SK-N-SH treated with all-trans-retinoic acid at 6 μM for 48 hours (cell line): Measurements from ENCODE around the gene CDR2.

Experiments
- ATAC-seq: fragments of 200-7000 bp; cut with Tn5 transposase; 3 replicates; pipeline ENCODE4 v1.9.1; 2020; ENCODE audit warnings: mild to moderate bottlenecking, moderate library complexity
- CREB5 ChIP-seq: fragments of 250-450 bp; sonication (Bioruptor Pico); IDR thresholded peaks from 2 replicates; pipeline ENCODE4 v1.5.1; 2020; ENCODE audit warnings: low read depth, mild to moderate bottlenecking, moderate library complexity
- CSDC2 ChIP-seq: fragments of 250-450 bp; sonication (Bioruptor Pico); IDR thresholded peaks from 2 replicates; pipeline ENCODE4 v1.5.0; 2020; ENCODE audit warnings: mild to moderate bottlenecking, moderate library complexity
- CSRNP3 ChIP-seq: fragments of 250-450 bp; sonication (Bioruptor Pico); IDR thresholded peaks from 2 replicates; pipeline ENCODE4 v1.5.1; 2021; ENCODE audit warnings: mild to moderate bottlenecking, moderate library complexity
- ESRRG ChIP-seq: fragments of 250-450 bp; sonication (Bioruptor Pico); IDR thresholded peaks from 2 replicates; pipeline ENCODE4 v1.6.1; 2021; ENCODE audit warnings: mild to moderate bottlenecking
- GLIS3 ChIP-seq: fragments of 250-450 bp; sonication (Bioruptor Pico); IDR thresholded peaks from 2 replicates; pipeline ENCODE4 v1.5.0; 2020; ENCODE audit warnings: mild to moderate bottlenecking, moderate library complexity
- ISL1 ChIP-seq: fragments of 250-450 bp; sonication (Bioruptor Pico); IDR thresholded peaks from 2 replicates; pipeline ENCODE4 v2.1.2; 2022; ENCODE audit warnings: mild to moderate bottlenecking, moderate library complexity
- OSR1 ChIP-seq: fragments of 250-450 bp; sonication (Bioruptor Pico); IDR thresholded peaks from 2 replicates; pipeline ENCODE4 v1.8.0; 2022; ENCODE audit warnings: moderate library complexity, mild to moderate bottlenecking, inconsistent platforms
- PATZ1 ChIP-seq: fragments of 250-450 bp; sonication (Bioruptor Pico); IDR thresholded peaks from 2 replicates; pipeline ENCODE4 v1.8.0; 2020; ENCODE audit warnings: mild to moderate bottlenecking, moderate library complexity, borderline replicate concordance
- POU6F1 ChIP-seq: fragments of 250-450 bp; sonication (Bioruptor Pico); IDR thresholded peaks from 2 replicates; pipeline ENCODE4 v1.8.0; 2021; ENCODE audit warnings: low read depth, mild to moderate bottlenecking, moderate library complexity, borderline replicate concordance
- PPARA ChIP-seq: fragments of 250-450 bp; sonication (Bioruptor Pico); IDR thresholded peaks from 2 replicates; pipeline ENCODE4 v1.5.0; 2020; ENCODE audit warnings: mild to moderate bottlenecking, borderline replicate concordance
- RARB ChIP-seq: fragments of 250-450 bp; sonication (Bioruptor Pico); IDR thresholded peaks from 2 replicates; pipeline ENCODE4 v1.8.0; 2021; ENCODE audit warnings: mild to moderate bottlenecking, moderate library complexity
- SNAI2 ChIP-seq: fragments of 250-450 bp; sonication (Bioruptor Pico); IDR thresholded peaks from 2 replicates; pipeline ENCODE4 v1.5.0; 2020; ENCODE audit warnings: mild to moderate bottlenecking, moderate library complexity
- TOX ChIP-seq: fragments of 250-450 bp; sonication (Bioruptor Pico); IDR thresholded peaks from 2 replicates; pipeline ENCODE4 v1.8.0; 2021; ENCODE audit warnings: mild to moderate bottlenecking, moderate library complexity, borderline replicate concordance
- TSHZ2 ChIP-seq: fragments of 250-450 bp; sonication (Bioruptor Pico); IDR thresholded peaks from 2 replicates; pipeline ENCODE4 v1.5.0; 2020; ENCODE audit warnings: mild to moderate bottlenecking, moderate library complexity
- ZFP3 ChIP-seq: fragments of 250-450 bp; sonication (Bioruptor Pico); IDR thresholded peaks from 2 replicates; pipeline ENCODE4 v1.5.0; 2020; ENCODE audit warnings: mild to moderate bottlenecking, moderate library complexity
- ZFP30 ChIP-seq: fragments of 450-650 bp; formaldehyde crosslinking; IDR thresholded peaks from 2 replicates; pipeline ENCODE4 v1.5.0; 2022; ENCODE audit warnings: mild to moderate bottlenecking, moderate library complexity
- ZNF565 ChIP-seq: fragments of 450-650 bp; formaldehyde crosslinking; conservative IDR thresholded peaks from 2 replicates; pipeline ENCODE4 v1.5.0; 2020; ENCODE audit warnings: low read depth, mild to moderate bottlenecking, moderate library complexity
- ZNF70 ChIP-seq: fragments of 450-650 bp; formaldehyde crosslinking; IDR thresholded peaks from 2 replicates; pipeline ENCODE4 v1.5.0; 2020; ENCODE audit warnings: mild to moderate bottlenecking, moderate library complexity

Gene CDR2

GRCh38 chr16:22327446-22327775 lies 47.0 kb downstream of the CDR2 start:
- no peak for ATAC-seq
- TF ChIP-seq ZNF565, result no peak
- no peak for TF ChIP-seq CSRNP3
- no peak for TF ChIP-seq TSHZ2
- TF ChIP-seq CSDC2, result no peak
- TF ChIP-seq SNAI2 (CRISPR knock-in tag), result no peak
- no peak for TF ChIP-seq RARB (CRISPR knock-in tag)
- TF ChIP-seq POU6F1, result no peak
- no peak for TF ChIP-seq PATZ1 (CRISPR knock-in tag)
- no peak for TF ChIP-seq PPARA (CRISPR knock-in tag)
- TF ChIP-seq ZNF70 (CRISPR knock-in tag), result no peak

- TF ChIP-seq ISL1 (CRISPR knock-in tag), result no peak
- no peak for TF ChIP-seq OSR1 (CRISPR knock-in tag)
- TF ChIP-seq PPARA (CRISPR knock-in tag), result no peak
- TF ChIP-seq POU6F1, result no peak
- no peak for TF ChIP-seq ZFP30 (CRISPR knock-in tag)
- no peak for TF ChIP-seq CREB5
- TF ChIP-seq ZFP3 (CRISPR knock-in tag), result no peak
- no peak for TF ChIP-seq TOX (CRISPR knock-in tag)
- TF ChIP-seq CSDC2, result no peak
- TF ChIP-seq GLIS3 (CRISPR knock-in tag), result no peak
- no peak for TF ChIP-seq ESRRG (CRISPR knock-in tag)
- TF ChIP-seq PATZ1 (CRISPR knock-in tag), result no peak
- no peak for TF ChIP-seq ZNF565
- TF ChIP-seq RARB (CRISPR knock-in tag), result no peak
- TF ChIP-seq ZNF70 (CRISPR knock-in tag), result no peak
- ATAC-seq, result no peak
These were observed 47.5 kb downstream of the CDR2 start for GRCh38 chr16:22326771-22327445.
